Activated CD4-positive, alpha-beta memory T cell treated with anti-CD3 and anti-CD28 coated beads for 36 hours (primary cell): ENCODE measurements around the gene RAD51B. TPM values are rescaled to one million over a fixed set of nuclear protein-coding genes. Genes with fewer than 3 reads are reported as not detected.
A peak's percentile ranks its signal among the peaks of the same experiment; 100 is the strongest.
"Not testable (repeated sequence)": the region's sequence is repeated elsewhere in the genome, so short reads cannot be mapped to it uniquely, and the experiment has no call there.

Source experiments
- CTCF ChIA-PET: fragments of 350-600 bp; sonication (Branson Sonifier 250); formaldehyde crosslinking; loops from one replicate; lab custom pipeline; 2021; ENCODE audit warnings: antibody characterized with exemption, inconsistent platforms; lab: Charles Lee
- POLR2A ChIA-PET: fragments of 350-600 bp; sonication (Branson Sonifier 250); formaldehyde crosslinking; loops from one replicate; lab custom pipeline; 2021; ENCODE audit warnings: antibody characterized with exemption; lab: Charles Lee
- DNase-seq: peaks from one replicate; pipeline ENCODE4 v3.0.0-alpha.2; 2020
- H3K27ac Mint-ChIP-seq: one replicate; pipeline ENCODE4 v1.8.0; 2021; ENCODE audit warnings: mixed read lengths
- H3K27me3 Mint-ChIP-seq: one replicate; pipeline ENCODE4 v1.8.0; 2021; ENCODE audit warnings: mixed read lengths
- H3K36me3 Mint-ChIP-seq: one replicate; pipeline ENCODE4 v1.8.0; 2021; ENCODE audit warnings: mixed read lengths
- H3K4me1 Mint-ChIP-seq: one replicate; pipeline ENCODE4 v1.8.0; 2021; ENCODE audit warnings: low read depth, mixed read lengths
- H3K4me3 Mint-ChIP-seq: one replicate; pipeline ENCODE4 v1.8.0; 2021; ENCODE audit warnings: mild to moderate bottlenecking, mixed read lengths
- H3K9me3 Mint-ChIP-seq: one replicate; pipeline ENCODE4 v1.8.0; 2021; ENCODE audit warnings: mixed read lengths
- intact Hi-C: fragments of 100-400 bp; cut with micrococcal nuclease; formaldehyde crosslinking; loops from one replicate; pipeline ENCODE4 v1.15.1; 2023
- total RNA-seq, 2 experiments: library from RNA; stranded (reverse); gene quantifications; one replicate each; pipeline ENCODE4 v1.2.3, GENCODE V29; 2021

The RAD51B gene
- total RNA-seq, 2 experiments from 2014 or later, result 32.3 to 34.3 TPM

- no peak overlapping the region for H3K27ac Mint-ChIP-seq
- DNase-seq, result no peak
- POLR2A ChIA-PET, result no interaction called here
- CTCF ChIA-PET, result no interaction called here
- H3K36me3 Mint-ChIP-seq, result no peaks in the 10 kb centered on the region
- intact Hi-C loops, result loop anchor here (5.0 kb wide), 1 partner anchor 35 kb away; no protein-coding TSS in a partner anchor
- no peak overlapping the region for H3K4me3 Mint-ChIP-seq
- no peaks in the 10 kb centered on the region for H3K27me3 Mint-ChIP-seq
- H3K4me1 Mint-ChIP-seq, result peaks cover 17% of the 10 kb centered on the region
- peaks cover 6% of the 10 kb centered on the region for H3K9me3 Mint-ChIP-seq
These were observed 877.3 kb downstream of the RAD51B start for GRCh38 chr14:68696721-68697495.

- H3K27ac Mint-ChIP-seq, H3K9me3 Mint-ChIP-seq, H3K4me3 Mint-ChIP-seq, H3K27me3 Mint-ChIP-seq, POLR2A ChIA-PET, CTCF ChIA-PET, H3K36me3 Mint-ChIP-seq, DNase-seq: not testable (repeated sequence)
- H3K4me1 Mint-ChIP-seq, result peaks cover 33% of the 10 kb centered on the region
- intact Hi-C loops, result loop anchor here (5.0 kb wide), 1 partner anchor 36 kb away; no protein-coding TSS in a partner anchor
These were observed 879.2 kb downstream of the RAD51B start for GRCh38 chr14:68698773-68699172.

- Mint-ChIP-seq H3K9me3 (peaks cover 6% of the 10 kb centered on the region), H3K4me1 (peaks cover 15% of the 10 kb centered on the region), H3K27ac (no peak overlapping the region), H3K36me3 (no peaks in the 10 kb centered on the region), H3K27me3 (no peaks in the 10 kb centered on the region), H3K4me3 (no peak overlapping the region)
- intact Hi-C loops, result no loop called here
- ChIA-PET CTCF (interaction anchor here (0.6 to 1.9 kb wide), 2 partner anchors 13 to 88 kb away, joined by 3 to 6 read pairs; no protein-coding TSS in a partner anchor), POLR2A (no interaction called here)
- DNase-seq, result no peak
These were observed 881.6 kb downstream of the RAD51B start for GRCh38 chr14:68701001-68701741.

- Mint-ChIP-seq H3K27ac (no peak overlapping the region), H3K4me3 (no peak overlapping the region), H3K36me3 (no peaks in the 10 kb centered on the region), H3K4me1 (peaks cover 15% of the 10 kb centered on the region), H3K9me3 (peaks cover 6% of the 10 kb centered on the region), H3K27me3 (no peaks in the 10 kb centered on the region)
- POLR2A ChIA-PET, result no interaction called here
- CTCF ChIA-PET, result interaction anchor here (1.9 kb wide), 1 partner anchor 87 kb away, joined by 6 read pairs; no protein-coding TSS in a partner anchor
- intact Hi-C loops, result no loop called here
- DNase-seq, result no peak
These were observed 882.6 kb downstream of the RAD51B start for GRCh38 chr14:68702135-68702534.

- intact Hi-C loops, result no loop called here
- no peak overlapping the region for H3K4me3 Mint-ChIP-seq
- no peak overlapping the region for H3K27ac Mint-ChIP-seq
- peaks cover 6% of the 10 kb centered on the region for H3K9me3 Mint-ChIP-seq
- POLR2A ChIA-PET, result interaction anchor here (1.0 to 1.2 kb wide), 2 partner anchors 12 to 14 kb away, joined by 3 to 4 read pairs; no protein-coding TSS in a partner anchor
- CTCF ChIA-PET, result interaction anchor here (1.9 kb wide), 1 partner anchor 87 kb away, joined by 6 read pairs; no protein-coding TSS in a partner anchor
- H3K4me1 Mint-ChIP-seq, result peaks cover 15% of the 10 kb centered on the region
- no peaks in the 10 kb centered on the region for H3K27me3 Mint-ChIP-seq
- no peaks in the 10 kb centered on the region for H3K36me3 Mint-ChIP-seq
- no peak for DNase-seq
These were observed 883.0 kb downstream of the RAD51B start for GRCh38 chr14:68702578-68702977.

- intact Hi-C loops, result no loop called here
- no peaks in the 10 kb centered on the region for H3K27me3 Mint-ChIP-seq
- DNase-seq, result peak; percentile 68
- H3K27ac Mint-ChIP-seq, result peak overlapping the region; percentile 33
- H3K9me3 Mint-ChIP-seq, result peaks cover 6% of the 10 kb centered on the region
- ChIA-PET POLR2A (interaction anchor here (1.0 to 1.2 kb wide), 2 partner anchors 12 to 13 kb away, joined by 3 to 4 read pairs; no protein-coding TSS in a partner anchor), CTCF (interaction anchor here (1.9 kb wide), 1 partner anchor 86 kb away, joined by 6 read pairs; no protein-coding TSS in a partner anchor)
- H3K36me3 Mint-ChIP-seq, result no peaks in the 10 kb centered on the region
- H3K4me1 Mint-ChIP-seq, result peaks cover 15% of the 10 kb centered on the region
- H3K4me3 Mint-ChIP-seq, result no peak overlapping the region
These were observed 883.5 kb downstream of the RAD51B start for GRCh38 chr14:68703093-68703492.

GRCh38 chr14:68704736-68705720 is 885.4 kb downstream of the RAD51B start:
- DNase-seq, result no peak
- Mint-ChIP-seq H3K9me3 (peaks cover 6% of the 10 kb centered on the region), H3K27me3 (no peaks in the 10 kb centered on the region), H3K36me3 (no peaks in the 10 kb centered on the region), H3K4me3 (no peak overlapping the region), H3K27ac (no peak overlapping the region), H3K4me1 (peaks cover 15% of the 10 kb centered on the region)
- intact Hi-C loops, result no loop called here
- ChIA-PET CTCF (no interaction called here), POLR2A (no interaction called here)

GRCh38 chr14:68705741-68706283 is 886.2 kb downstream of the RAD51B start:
- intact Hi-C loops, result no loop called here
- H3K27ac Mint-ChIP-seq, result no peak overlapping the region
- H3K36me3 Mint-ChIP-seq, result no peaks in the 10 kb centered on the region
- peaks cover 15% of the 10 kb centered on the region for H3K4me1 Mint-ChIP-seq
- POLR2A ChIA-PET, result no interaction called here
- DNase-seq, result no peak
- no peak overlapping the region for H3K4me3 Mint-ChIP-seq
- no peaks in the 10 kb centered on the region for H3K27me3 Mint-ChIP-seq
- CTCF ChIA-PET, result no interaction called here
- peaks cover 2% of the 10 kb centered on the region for H3K9me3 Mint-ChIP-seq

- no peaks in the 10 kb centered on the region for H3K9me3 Mint-ChIP-seq
- CTCF ChIA-PET, result no interaction called here
These were observed 887.9 kb downstream of the RAD51B start for GRCh38 chr14:68707482-68707881.

GRCh38 chr14:68708343-68708742 is 888.8 kb downstream of the RAD51B start:
- Mint-ChIP-seq H3K4me1 (peaks cover 29% of the 10 kb centered on the region), H3K27me3 (no peaks in the 10 kb centered on the region), H3K27ac (no peak overlapping the region), H3K9me3 (no peaks in the 10 kb centered on the region), H3K36me3 (no peaks in the 10 kb centered on the region), H3K4me3 (no peak overlapping the region)
- CTCF ChIA-PET, result interaction anchor here (0.6 kb wide), 1 partner anchor 27 kb away, joined by 3 read pairs; no protein-coding TSS in a partner anchor
- intact Hi-C loops, result no loop called here
- POLR2A ChIA-PET, result no interaction called here
- DNase-seq, result no peak

More at GRCh38 chr14:68707482-68707881, 887.9 kb downstream of the RAD51B start:
- intact Hi-C loops, result no loop called here
- no peaks in the 10 kb centered on the region for H3K36me3 Mint-ChIP-seq
- no peak overlapping the region for H3K4me3 Mint-ChIP-seq
- DNase-seq, result no peak
- peaks cover 29% of the 10 kb centered on the region for H3K4me1 Mint-ChIP-seq
- no peaks in the 10 kb centered on the region for H3K27me3 Mint-ChIP-seq
- H3K27ac Mint-ChIP-seq, result no peak overlapping the region
- POLR2A ChIA-PET, result no interaction called here

GRCh38 chr14:68709007-68709406 is 889.4 kb downstream of the RAD51B start:
- Mint-ChIP-seq H3K27ac (no peak overlapping the region), H3K27me3 (no peaks in the 10 kb centered on the region), H3K9me3 (no peaks in the 10 kb centered on the region), H3K4me1 (peaks cover 27% of the 10 kb centered on the region), H3K4me3 (no peak overlapping the region), H3K36me3 (no peaks in the 10 kb centered on the region)
- POLR2A ChIA-PET, result no interaction called here
- DNase-seq, result no peak
- intact Hi-C loops, result no loop called here
- CTCF ChIA-PET, result no interaction called here
